DND-41 (cell line): Measurements from ENCODE around the gene CACTIN.

ENCODE experiments used
- EZH2 ChIP-seq: IDR thresholded peaks from 3 replicates; pipeline ENCODE4 v1.6.1; 2012; ENCODE audit warnings: borderline replicate concordance, low read depth, mild to moderate bottlenecking, moderate library complexity, low read length, inconsistent platforms; ENCODE audit not compliant: severe bottlenecking
- TF ChIP-seq, protein P1 (sequence below): IDR thresholded peaks from 2 replicates; pipeline ENCODE4 v1.5.1; 2012; ENCODE audit warnings: borderline replicate concordance, low read length, moderate library complexity, mild to moderate bottlenecking; ENCODE audit not compliant: poor library complexity, severe bottlenecking; ENCODE audit errors: extremely low read depth

DNA sequence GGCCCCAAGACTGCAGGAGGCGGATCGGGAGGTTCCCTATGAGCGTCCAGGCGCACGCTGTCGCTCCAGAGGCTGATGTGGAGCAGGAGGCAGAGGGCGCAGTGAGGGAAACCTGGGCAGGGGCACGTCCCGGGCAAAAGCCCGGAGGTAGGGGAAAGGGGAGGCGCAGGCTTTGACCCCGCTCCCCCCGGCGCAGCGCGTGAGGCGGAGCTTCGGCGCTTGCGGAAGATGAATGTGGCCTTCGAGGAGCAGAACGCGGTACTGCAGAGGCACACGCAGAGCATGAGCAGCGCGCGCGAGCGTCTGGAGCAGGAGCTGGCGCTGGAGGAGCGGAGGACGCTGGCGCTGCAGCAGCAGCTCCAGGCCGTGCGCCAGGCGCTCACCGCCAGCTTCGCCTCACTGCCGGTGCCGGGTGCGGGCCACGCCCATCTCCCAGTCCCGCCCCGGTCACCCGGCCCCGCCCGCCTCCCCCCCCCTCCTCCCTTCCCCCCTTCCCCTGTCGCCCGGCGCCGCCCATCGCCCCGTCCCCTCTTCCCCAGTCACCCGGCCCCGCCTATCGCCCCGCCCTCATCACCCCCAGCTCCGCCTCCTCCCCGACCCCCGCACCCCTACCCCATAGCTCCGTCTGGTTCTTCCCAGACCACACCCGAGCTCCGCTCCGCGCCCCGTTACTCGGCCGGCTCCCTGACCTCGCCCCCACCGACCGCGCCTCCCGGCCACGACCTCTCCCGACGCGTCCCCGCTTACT, 49.7 kb downstream of the CACTIN start:
- TF ChIP-seq, protein P1, sequence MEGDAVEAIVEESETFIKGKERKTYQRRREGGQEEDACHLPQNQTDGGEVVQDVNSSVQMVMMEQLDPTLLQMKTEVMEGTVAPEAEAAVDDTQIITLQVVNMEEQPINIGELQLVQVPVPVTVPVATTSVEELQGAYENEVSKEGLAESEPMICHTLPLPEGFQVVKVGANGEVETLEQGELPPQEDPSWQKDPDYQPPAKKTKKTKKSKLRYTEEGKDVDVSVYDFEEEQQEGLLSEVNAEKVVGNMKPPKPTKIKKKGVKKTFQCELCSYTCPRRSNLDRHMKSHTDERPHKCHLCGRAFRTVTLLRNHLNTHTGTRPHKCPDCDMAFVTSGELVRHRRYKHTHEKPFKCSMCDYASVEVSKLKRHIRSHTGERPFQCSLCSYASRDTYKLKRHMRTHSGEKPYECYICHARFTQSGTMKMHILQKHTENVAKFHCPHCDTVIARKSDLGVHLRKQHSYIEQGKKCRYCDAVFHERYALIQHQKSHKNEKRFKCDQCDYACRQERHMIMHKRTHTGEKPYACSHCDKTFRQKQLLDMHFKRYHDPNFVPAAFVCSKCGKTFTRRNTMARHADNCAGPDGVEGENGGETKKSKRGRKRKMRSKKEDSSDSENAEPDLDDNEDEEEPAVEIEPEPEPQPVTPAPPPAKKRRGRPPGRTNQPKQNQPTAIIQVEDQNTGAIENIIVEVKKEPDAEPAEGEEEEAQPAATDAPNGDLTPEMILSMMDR = no peak
- no peak for TF ChIP-seq EZH2
